COLO668 (cell line): ENCODE data around the gene C11orf16.
A peak's percentile ranks its signal among the peaks of the same experiment; 100 is the strongest.
"Not testable (repeated sequence)": the region's sequence is repeated elsewhere in the genome, so short reads cannot be mapped to it uniquely, and the experiment has no call there.

Experiments used
- DNase-seq: peaks from one replicate; lab custom pipeline; 2025; ENCODE audit not compliant: unreplicated experiment; lab: John Stamatoyannopoulos, UW

Gene C11orf16

GRCh38 chr11:8899119-8899753 is 33.5 kb downstream of the C11orf16 start:
- DNase-seq: no peak

DNA sequence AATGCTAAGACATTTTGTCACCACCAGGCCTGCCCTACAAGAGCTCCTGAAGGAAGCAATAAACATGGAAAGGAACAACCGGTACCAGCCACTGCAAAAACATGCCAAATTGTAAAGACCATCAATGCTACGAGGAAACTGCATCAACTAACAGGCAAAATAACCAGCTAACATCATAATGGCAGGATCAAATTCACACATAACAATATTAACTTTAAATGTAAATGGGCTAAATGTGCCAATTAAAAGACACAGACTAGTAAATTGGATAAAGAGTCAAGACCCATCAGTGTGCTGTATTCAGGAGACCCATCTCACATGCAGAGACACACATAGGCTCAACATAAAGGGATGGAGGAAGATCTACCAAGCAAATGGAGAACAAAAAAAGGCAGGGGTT is 41.6 kb downstream of the C11orf16 start:
- not testable (repeated sequence) for DNase-seq

- DNase-seq: no peak
Observed at GRCh38 chr11:8886322-8886721, 46.4 kb downstream of the C11orf16 start.

DNA sequence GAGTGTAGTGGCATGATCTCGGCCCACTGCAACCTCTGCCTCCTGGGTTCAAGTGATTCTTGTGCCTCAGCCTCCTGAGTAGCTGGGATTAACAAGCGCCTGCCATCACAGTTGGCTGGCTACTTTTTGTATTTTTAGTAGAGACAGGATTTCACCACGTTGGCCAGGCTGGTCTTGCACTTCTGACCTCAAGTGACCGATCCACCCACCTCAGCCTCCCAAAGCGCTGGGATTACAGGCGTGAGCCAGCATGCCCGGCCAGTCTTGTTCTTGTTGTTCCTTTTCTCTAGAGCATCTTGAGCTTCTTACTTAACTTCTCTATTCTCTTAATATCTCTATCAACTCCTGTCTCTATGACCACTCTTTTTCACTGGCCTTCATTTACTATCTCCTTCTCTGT is 51.2 kb downstream of the C11orf16 start:
- not testable (repeated sequence) for DNase-seq

DNA sequence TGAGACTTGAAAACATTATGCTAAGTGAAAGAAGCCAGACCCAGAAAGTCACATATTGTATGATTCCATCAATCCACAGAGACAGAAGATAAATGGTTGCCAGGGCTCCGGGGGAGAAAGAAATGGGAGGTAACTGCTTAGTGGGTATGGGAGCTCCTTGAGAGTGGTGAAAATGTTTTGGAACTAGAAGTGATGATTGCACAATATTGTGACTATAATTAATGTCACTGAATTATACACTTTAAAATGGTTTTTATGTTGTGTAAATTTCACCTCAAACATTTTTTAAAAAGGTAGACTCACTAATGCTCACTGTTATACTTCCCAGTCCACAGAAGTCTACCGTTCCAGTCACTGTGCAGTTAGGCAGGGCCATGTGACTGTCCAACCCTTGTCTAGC is 54.0 kb downstream of the C11orf16 start:
- DNase-seq: no peak

GRCh38 chr11:8873741-8874405 is 58.9 kb downstream of the C11orf16 start:
- DNase-seq: no peak

- no peak for DNase-seq
Observed at GRCh38 chr11:8871962-8872361, 60.8 kb downstream of the C11orf16 start.

DNA sequence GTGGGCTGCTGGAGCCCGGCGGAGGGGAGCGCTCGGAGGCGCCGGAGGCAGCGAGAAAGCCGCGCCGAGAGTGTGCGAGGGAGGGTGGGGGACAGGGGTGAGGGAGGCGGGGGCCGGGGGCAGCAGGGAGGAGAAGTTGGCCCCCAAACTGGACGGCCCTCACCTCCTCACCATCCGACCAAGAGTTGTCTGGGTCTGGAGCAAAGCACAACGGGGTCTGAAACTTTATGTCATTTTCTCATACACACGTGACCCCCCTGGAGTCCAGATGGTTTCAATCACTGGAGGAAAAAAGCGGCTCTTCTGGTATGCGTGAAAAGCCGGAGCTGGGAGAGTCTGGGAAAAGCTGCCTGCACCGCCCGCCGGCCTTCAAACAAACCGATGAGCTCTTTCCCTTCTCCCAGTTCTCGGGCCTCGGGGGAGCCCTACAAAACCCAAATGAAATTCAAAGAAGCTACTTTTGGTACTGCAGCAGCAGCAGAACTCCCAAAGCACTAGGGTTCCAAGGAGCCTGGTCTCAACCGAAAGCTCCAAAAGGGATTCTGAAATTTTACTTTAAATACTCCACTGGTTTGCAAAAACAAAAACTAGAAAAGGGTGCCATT is 61.5 kb downstream of the C11orf16 start:
- DNase-seq: peak; percentile 40

- peak; percentile 67 for DNase-seq
Observed at GRCh38 chr11:8870411-8871170, 62.2 kb downstream of the C11orf16 start.
